ENCODE measurements around the gene CD8B.

CD8B gene

DNA sequence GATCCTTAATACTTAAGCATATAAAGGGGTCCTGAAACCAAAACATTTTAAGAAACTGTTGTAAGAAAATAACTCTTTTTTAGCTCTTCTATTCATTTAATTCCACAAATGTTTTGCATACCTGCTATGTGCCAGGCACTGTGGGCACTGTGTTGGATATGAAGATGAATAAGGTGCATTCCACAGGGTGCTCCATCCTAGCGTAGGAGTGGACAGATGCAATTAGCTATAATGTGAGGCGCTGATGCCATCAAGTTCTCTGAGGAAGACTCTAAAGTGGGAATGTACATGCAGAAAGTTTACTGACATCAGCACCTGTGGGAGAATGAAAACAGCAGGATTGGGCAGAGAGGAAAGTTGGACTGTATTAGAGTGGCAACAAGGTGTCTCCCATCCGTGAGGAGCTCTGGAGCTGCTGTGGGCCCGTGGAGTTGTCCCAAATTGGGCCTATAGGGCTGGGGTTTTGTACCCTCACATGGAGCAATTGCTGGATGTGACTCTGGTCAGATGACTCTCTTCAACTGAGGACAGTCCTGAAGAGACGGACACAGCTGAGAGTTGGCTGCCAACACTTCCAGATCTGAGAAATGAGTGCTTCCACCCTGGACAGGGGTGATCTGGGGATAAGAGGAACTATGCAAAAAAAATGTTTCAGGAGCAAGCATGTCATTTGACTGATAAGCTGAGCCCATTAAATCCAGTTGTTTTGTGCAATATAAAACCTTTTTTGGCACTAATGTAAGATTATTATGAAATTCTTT lies 93.3 kb downstream of the CD8B start:
- no peak for FAIRE-seq
